Stomach (tissue), 9 donors: ENCODE measurements around the gene PRR20B. TPM values are rescaled to one million over a fixed set of nuclear protein-coding genes. Genes with fewer than 3 reads are reported as not detected.
"Not testable (repeated sequence)": the region's sequence is repeated elsewhere in the genome, so short reads cannot be mapped to it uniquely, and the experiment has no call there.

Source experiments
- DNase-seq, 2 donors: peaks; one replicate each; pipeline versions ENCODE4 v3.0.0 to v3.0.0-alpha.2; 2013 to 2019
- H3K27ac ChIP-seq, 5 donors: fragments of 200-600 bp in 4 of 5; sonication (generic) in 4 of 5; one replicate each; pipeline ENCODE4 v1.5.1; 2013 to 2019; ENCODE audit warnings: mild to moderate bottlenecking in 1 of 5, moderate library complexity in 1 of 5
- H3K27me3 ChIP-seq, 3 donors: fragments of 200-600 bp; sonication (generic); one replicate each; pipeline ENCODE4 v1.5.1; 2017 to 2019; ENCODE audit warnings: mixed run types in 1 of 3
- H3K36me3 ChIP-seq, 4 donors: fragments of 200-600 bp; sonication (generic); 1 replicate in 3 of 4; 2 replicates in 1 of 4; pipeline ENCODE4 v1.5.1; 2016 to 2019
- H3K4me1 ChIP-seq, 4 donors: fragments of 200-600 bp; sonication (generic); one replicate each; pipeline ENCODE4 v1.5.1; 2016 to 2019
- H3K4me3 ChIP-seq, 4 donors: fragments of 200-600 bp; sonication (generic) in 3 of 4; one replicate each; pipeline ENCODE4 v1.5.1; 2016 to 2019; ENCODE audit warnings: mild to moderate bottlenecking in 1 of 4
- H3K9me3 ChIP-seq, 4 donors: fragments of 200-600 bp; sonication (generic); one replicate each; pipeline ENCODE4 v1.5.1; 2016 to 2019
- CTCF ChIP-seq, 7 experiments: fragments of 450-650 bp in 4 of 7; fragments of 200-600 bp in 3 of 7; sonication (generic) in 3 of 7; IDR thresholded peaks; one replicate each; pipeline ENCODE4 v1.5.1; 2016 to 2019; ENCODE audit warnings: antibody characterized with exemption in 7 of 7, control low read depth in 2 of 7, mild to moderate bottlenecking in 1 of 7
- EP300 ChIP-seq: sonication (generic); formaldehyde crosslinking; IDR thresholded peaks from one replicate; pipeline ENCODE4 v1.6.1; 2017; ENCODE audit warnings: antibody characterized with exemption
- POLR2A ChIP-seq, 4 donors: fragments of 450-650 bp; IDR thresholded peaks; one replicate each; pipeline ENCODE4 v1.6.1; 2016; ENCODE audit warnings: antibody characterized with exemption in 4 of 4, control low read depth in 2 of 4, mild to moderate bottlenecking in 1 of 4, moderate library complexity in 1 of 4
- POLR2AphosphoS5 ChIP-seq, 3 donors: sonication (generic); formaldehyde crosslinking; IDR thresholded peaks; one replicate each; pipeline ENCODE4 v1.6.1; 2016; ENCODE audit warnings: antibody characterized with exemption in 3 of 3
- WGBS, 5 donors: extraction: QIAGEN DNeasy Blood & Tissue Kit in 3 of 5; methylation state at CpG; one replicate each; pipeline versions ENCODE4 v1.1.5 to v1.1.7; 2013 to 2018; 5-methylcytosine and 5-hydroxymethylcytosine counted together
- intact Hi-C: fragments of 100-400 bp; cut with DNase I; formaldehyde crosslinking; loops from one replicate; pipeline ENCODE4 v1.15.1; 2023; ENCODE audit warnings: low total_unique reads
- polyA plus RNA-seq, 3 donors: library from polyadenylated mRNA; stranded (reverse); fragments of 200-250 nt; gene quantifications; one replicate each; pipeline ENCODE4 v1.2.3, GENCODE V29; 2013
- total RNA-seq, 5 donors: library from RNA; depleted of rRNA; stranded (reverse); fragments of >200 nt; gene quantifications; one replicate each; pipeline versions ENCODE4 v1.1.0 to v1.2.3, GENCODE V29; 2014 to 2016
- donor health status: healthy with polysubstance abuse.
- donor health status: Bipolar disorder and iron deficiency.
- donor health status: healthy.

PRR20B gene
- total and polyA plus RNA-seq, 8 donors: not detected

- H3K4me3 ChIP-seq: no peak overlapping the region
- intact Hi-C loops: no loop called here
- no peaks in the 10 kb centered on the region for H3K27me3 ChIP-seq
- TF ChIP-seq POLR2A (IDR thresholded peaks at IDR 0.05) (no peak), CTCF (IDR thresholded peaks at IDR 0.05) (no peak), POLR2AphosphoS5 (IDR thresholded peaks at IDR 0.05) (no peak), EP300 (no peak)
- H3K4me1 ChIP-seq: no peaks in the 10 kb centered on the region
- no peak for DNase-seq
- 56 to 70% (median 59%) methylated on average over 4 of the region's 4 CpGs for WGBS, 5 donors
- H3K27ac ChIP-seq: no peak overlapping the region
- H3K36me3 ChIP-seq: no peaks in the 10 kb centered on the region
- H3K9me3 ChIP-seq: peaks cover 0 to 8% (median 0%) of the 10 kb centered on the region in 4 donors
These were observed 9.7 kb upstream of the PRR20B start for GRCh38 chr13:57137585-57137984.

GRCh38 chr13:57138988-57139387 is 8.3 kb upstream of the PRR20B start:
- Histone ChIP-seq H3K27ac (no peak overlapping the region), H3K4me1 (no peaks in the 10 kb centered on the region), H3K4me3 (no peak overlapping the region), H3K36me3 (no peaks in the 10 kb centered on the region), H3K27me3 (no peaks in the 10 kb centered on the region), H3K9me3 (peaks cover 0 to 6% (median 0%) of the 10 kb centered on the region in 4 donors)
- DNase-seq: no peak
- WGBS, 5 donors: 86 to 91% (median 90%) methylated on average over 5 of the region's 5 CpGs
- intact Hi-C loops: no loop called here
- no peak for TF ChIP-seq POLR2A (IDR thresholded peaks at IDR 0.05)
- TF ChIP-seq CTCF (IDR thresholded peaks at IDR 0.05): no peak
- TF ChIP-seq EP300: no peak
- TF ChIP-seq POLR2AphosphoS5 (IDR thresholded peaks at IDR 0.05): no peak

- H3K4me1 ChIP-seq, H3K4me3 ChIP-seq, H3K27me3 ChIP-seq, DNase-seq, H3K36me3 ChIP-seq, H3K27ac ChIP-seq, intact Hi-C loops, H3K9me3 ChIP-seq: not testable (repeated sequence)
- WGBS, 5 donors: 75 to 96% (median 95%) methylated on average over 2 to 13 of the region's 18 CpGs; no CpG with 5 or more reads in 1 of the 5 donors
These were observed 7.5 kb upstream of the PRR20B start for GRCh38 chr13:57139781-57140180.

- H3K9me3 ChIP-seq, H3K36me3 ChIP-seq, H3K27me3 ChIP-seq, H3K4me1 ChIP-seq, intact Hi-C loops, H3K27ac ChIP-seq, DNase-seq, H3K4me3 ChIP-seq: not testable (repeated sequence)
- whole genome bisulfite sequencing, 5 donors: 89 to 98% (median 96%) methylated on average over 8 to 14 of the region's 34 CpGs
These were observed 6.9 kb upstream of the PRR20B start, which contains the start of gene PRR20A for GRCh38 chr13:57140235-57140968. Gene PRR20A, plus strand, starts transcription at chr13:57140918. Its CDS starts 387 bp downstream, at chr13:57141305.

- intact Hi-C loops: not testable (repeated sequence)
These were observed 818 bp downstream of the PRR20B start for GRCh38 chr13:57148106-57148505.

GRCh38 chr13:57153761-57154160 is 6.5 kb downstream of the PRR20B start, which contains the start of gene PRR20C:
Gene PRR20C, plus strand, starts transcription at chr13:57154061. Its CDS starts 387 bp downstream, at chr13:57154448.
- H3K4me3 ChIP-seq, H3K36me3 ChIP-seq, intact Hi-C loops, DNase-seq, H3K9me3 ChIP-seq, H3K4me1 ChIP-seq, H3K27ac ChIP-seq, H3K27me3 ChIP-seq: not testable (repeated sequence)
- WGBS, 5 donors: no CpG with 5 or more reads among the region's 22 CpGs

More at GRCh38 chr13:57148106-57148505, 818 bp downstream of the PRR20B start:
- peak in 1 of 2 donors; percentile 11 for DNase-seq
- WGBS, 5 donors: 94 to 96% (median 95%) methylated on average over 5 to 10 of the region's 14 CpGs
- not testable (repeated sequence) for H3K36me3 ChIP-seq, H3K4me3 ChIP-seq, H3K4me1 ChIP-seq, H3K27ac ChIP-seq, H3K27me3 ChIP-seq, H3K9me3 ChIP-seq

- H3K9me3 ChIP-seq, H3K27me3 ChIP-seq, H3K4me3 ChIP-seq, DNase-seq, H3K36me3 ChIP-seq, H3K27ac ChIP-seq, intact Hi-C loops, H3K4me1 ChIP-seq: not testable (repeated sequence)
- no CpG with 5 or more reads among the region's 22 CpGs for WGBS, 5 donors
These were observed 13.0 kb downstream of the PRR20B start, which contains the start of gene PRR20D for GRCh38 chr13:57160332-57160731. Gene PRR20D, plus strand, starts transcription at chr13:57160632. Its CDS starts 387 bp downstream, at chr13:57161019.

- H3K36me3 ChIP-seq, H3K4me3 ChIP-seq, H3K9me3 ChIP-seq, DNase-seq, H3K4me1 ChIP-seq, H3K27me3 ChIP-seq, H3K27ac ChIP-seq, intact Hi-C loops: not testable (repeated sequence)
- no CpG with 5 or more reads among the region's 22 CpGs for WGBS, 5 donors
These were observed 19.6 kb downstream of the PRR20B start, which contains the start of gene PRR20E for GRCh38 chr13:57166897-57167296. Gene PRR20E, plus strand, starts transcription at chr13:57167197. Its CDS starts 387 bp downstream, at chr13:57167584.
